Transverse colon (tissue), 4 donors: Measurements from ENCODE around the gene CFAP69. TPM values are rescaled to one million over a fixed set of nuclear protein-coding genes. Genes with fewer than 3 reads are reported as not detected.
"Not testable (repeated sequence)": the region's sequence is repeated elsewhere in the genome, so short reads cannot be mapped to it uniquely, and the experiment has no call there.

Source experiments
- DNase-seq: peaks from one replicate; pipeline ENCODE4 v3.0.0-alpha.2; 2019
- H3K27ac ChIP-seq, 4 donors: fragments of 200-600 bp; sonication (generic); 2 replicates each; pipeline ENCODE4 v1.5.1; 2016 to 2018; ENCODE audit warnings: inconsistent platforms in 4 of 4
- H3K27me3 ChIP-seq: fragments of 200-600 bp; sonication (generic); 2 replicates; pipeline ENCODE4 v1.5.1; 2017; ENCODE audit warnings: inconsistent platforms
- H3K36me3 ChIP-seq, 4 donors: fragments of 200-600 bp; sonication (generic); 2 replicates each; pipeline ENCODE4 v1.5.1; 2017 to 2019; ENCODE audit warnings: inconsistent platforms in 4 of 4
- H3K4me1 ChIP-seq, 4 donors: fragments of 200-600 bp; sonication (generic); 2 replicates each; pipeline ENCODE4 v1.5.1; 2017 to 2020; ENCODE audit warnings: inconsistent platforms in 4 of 4
- H3K4me3 ChIP-seq, 4 donors: fragments of 200-600 bp; sonication (generic); 1 replicate in 1 of 4; 2 replicates in 3 of 4; pipeline versions ENCODE4 v1.5.1 to v1.6.1; 2017 to 2019; ENCODE audit warnings: inconsistent platforms in 4 of 4
- H3K9me3 ChIP-seq, 2 donors: fragments of 200-600 bp; sonication (generic); 2 replicates each; pipeline ENCODE4 v1.5.1; 2017 to 2019; ENCODE audit warnings: inconsistent platforms in 2 of 2
- EP300 ChIP-seq: sonication (generic); formaldehyde crosslinking; IDR thresholded peaks from one replicate; pipeline ENCODE4 v1.6.1; 2017; ENCODE audit warnings: antibody characterized with exemption, low read depth
- POLR2A ChIP-seq: fragments of 450-650 bp; IDR thresholded peaks from one replicate; pipeline ENCODE4 v1.6.1; 2016; ENCODE audit warnings: antibody characterized with exemption, mild to moderate bottlenecking, moderate library complexity
- POLR2AphosphoS5 ChIP-seq, 3 donors: sonication (generic); formaldehyde crosslinking; IDR thresholded peaks; one replicate each; pipeline ENCODE4 v1.6.1; 2016; ENCODE audit warnings: antibody characterized with exemption in 3 of 3
- WGBS, 2 donors: methylation state at CpG; one replicate each; pipeline ENCODE4 v1.1.5; 2018; ENCODE audit warnings: low coverage in 1 of 2; 5-methylcytosine and 5-hydroxymethylcytosine counted together
- in situ Hi-C, 4 donors: fragments of 200-750 bp; cut with MboI; loops; one replicate each; pipeline versions ENCODE4 v1.15.0 to v1.15.1; 2017; ENCODE audit warnings: low sequenced_read_pairs in 3 of 4, low pct_ligation_motif_present in 1 of 4, low pct_unique_long_range_greater_than_20kb in 1 of 4
- intact Hi-C: fragments of 100-400 bp; cut with DNase I; formaldehyde crosslinking; loops from one replicate; pipeline ENCODE4 v1.15.1; 2023; ENCODE audit warnings: low total_unique reads
- total RNA-seq, 4 donors: library from RNA; depleted of rRNA; stranded (reverse); fragments of >200 nt; gene quantifications; one replicate each; pipeline ENCODE4 v1.1.0, GENCODE V29; 2016
- TF ChIP-seq, protein P1 (sequence below), 5 experiments: fragments of 200-600 bp in 3 of 5; fragments of 450-650 bp in 2 of 5; sonication (generic) in 3 of 5; IDR thresholded peaks; 1 replicate in 2 of 5; 2 replicates in 3 of 5; pipeline ENCODE4 v1.5.1; 2016 to 2017; ENCODE audit warnings: antibody characterized with exemption in 5 of 5, inconsistent platforms in 3 of 5, mild to moderate bottlenecking in 2 of 5, moderate library complexity in 1 of 5

Gene CFAP69
- total RNA-seq, 4 donors from 2014 or later, result 1.4 to 6.8 (median 4.5) TPM

DNA sequence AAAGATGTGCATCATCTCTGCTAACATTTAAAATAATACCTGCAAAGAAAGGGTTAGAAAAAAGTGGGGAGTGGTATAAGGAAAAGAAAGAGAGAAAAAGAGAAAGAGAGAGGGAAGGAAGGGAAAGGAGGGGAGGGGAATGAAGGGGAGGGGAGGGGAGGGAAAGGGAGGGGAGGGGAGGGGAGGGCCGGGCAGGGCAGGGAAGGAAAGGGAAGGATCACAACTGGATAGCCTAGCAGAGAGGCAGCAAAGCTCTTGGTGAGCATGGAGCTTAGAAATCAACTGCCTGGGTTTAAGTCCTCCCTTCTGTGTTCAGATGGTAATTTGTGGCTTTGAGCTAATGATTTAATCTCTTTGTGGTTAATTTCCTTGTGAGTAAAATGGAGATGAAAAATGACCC is 81.5 kb downstream of the CFAP69 start:
- Histone ChIP-seq H3K36me3 (no peaks in the 10 kb centered on the region), H3K9me3 (no peaks in the 10 kb centered on the region), H3K27ac (no peak overlapping the region), H3K27me3 (peaks cover 37% of the 10 kb centered on the region), H3K4me3 (no peak overlapping the region), H3K4me1 (no peaks in the 10 kb centered on the region)
- intact Hi-C loops (no loop called here), in situ Hi-C loops (no loop called here)
- 42% methylated on average over 1 of the region's 1 CpG; no CpG with 5 or more reads in 1 of the 2 donors for WGBS, 2 donors
- no peak for DNase-seq
- TF ChIP-seq EP300, result no peak
- TF ChIP-seq POLR2A, result no peak
- TF ChIP-seq, protein P1, sequence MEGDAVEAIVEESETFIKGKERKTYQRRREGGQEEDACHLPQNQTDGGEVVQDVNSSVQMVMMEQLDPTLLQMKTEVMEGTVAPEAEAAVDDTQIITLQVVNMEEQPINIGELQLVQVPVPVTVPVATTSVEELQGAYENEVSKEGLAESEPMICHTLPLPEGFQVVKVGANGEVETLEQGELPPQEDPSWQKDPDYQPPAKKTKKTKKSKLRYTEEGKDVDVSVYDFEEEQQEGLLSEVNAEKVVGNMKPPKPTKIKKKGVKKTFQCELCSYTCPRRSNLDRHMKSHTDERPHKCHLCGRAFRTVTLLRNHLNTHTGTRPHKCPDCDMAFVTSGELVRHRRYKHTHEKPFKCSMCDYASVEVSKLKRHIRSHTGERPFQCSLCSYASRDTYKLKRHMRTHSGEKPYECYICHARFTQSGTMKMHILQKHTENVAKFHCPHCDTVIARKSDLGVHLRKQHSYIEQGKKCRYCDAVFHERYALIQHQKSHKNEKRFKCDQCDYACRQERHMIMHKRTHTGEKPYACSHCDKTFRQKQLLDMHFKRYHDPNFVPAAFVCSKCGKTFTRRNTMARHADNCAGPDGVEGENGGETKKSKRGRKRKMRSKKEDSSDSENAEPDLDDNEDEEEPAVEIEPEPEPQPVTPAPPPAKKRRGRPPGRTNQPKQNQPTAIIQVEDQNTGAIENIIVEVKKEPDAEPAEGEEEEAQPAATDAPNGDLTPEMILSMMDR (IDR thresholded peaks at IDR 0.05), result no peak
- TF ChIP-seq POLR2AphosphoS5 (IDR thresholded peaks at IDR 0.05), result no peak

DNA sequence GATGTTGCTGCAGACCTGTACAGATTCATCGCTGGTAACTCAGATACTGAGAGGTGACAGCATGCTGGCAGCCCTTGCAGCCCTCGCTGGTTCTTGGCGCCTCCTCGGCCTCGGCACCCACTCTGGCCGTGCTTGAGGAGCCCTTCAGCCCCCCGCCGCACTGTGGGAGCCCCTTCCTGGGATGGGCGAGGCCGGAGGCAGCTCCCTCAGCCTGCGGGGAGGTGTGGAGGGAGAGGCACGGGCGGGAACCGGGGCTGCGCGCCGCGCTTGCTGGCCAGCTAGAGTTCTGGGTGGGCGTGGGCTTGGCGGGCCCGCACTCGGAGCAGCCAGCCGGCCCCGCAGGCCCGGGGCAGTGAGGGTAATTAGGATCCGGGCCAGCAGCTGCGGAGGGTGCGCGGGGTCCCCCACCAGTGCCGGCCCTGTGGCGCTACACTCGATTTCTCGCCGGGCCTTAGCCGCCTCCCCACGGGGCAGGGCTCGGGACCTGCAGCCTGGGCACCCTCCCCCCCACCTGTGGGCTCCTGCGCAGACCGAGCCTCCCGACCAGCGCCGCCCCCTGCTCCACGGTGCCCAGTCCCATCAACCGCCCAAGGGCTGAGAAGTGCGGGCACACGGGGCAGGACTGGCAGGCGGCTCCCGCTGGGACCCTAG is 89.3 kb downstream of the CFAP69 start:
- TF ChIP-seq POLR2AphosphoS5 (IDR thresholded peaks at IDR 0.05) (no peak), POLR2A (no peak), EP300 (no peak)
- TF ChIP-seq, protein P1 (IDR thresholded peaks at IDR 0.05), result no peak
- no peaks in the 10 kb centered on the region for H3K9me3 ChIP-seq
- H3K27me3 ChIP-seq, result no peaks in the 10 kb centered on the region
- in situ Hi-C loops (no loop called here), intact Hi-C loops (no loop called here)
- DNase-seq, result no peak
- H3K36me3 ChIP-seq, result no peaks in the 10 kb centered on the region
- no peak overlapping the region for H3K4me3 ChIP-seq
- H3K27ac ChIP-seq, result no peak overlapping the region
- H3K4me1 ChIP-seq, result no peaks in the 10 kb centered on the region
- WGBS, 2 donors, result 96% methylated on average over 40 of the region's 48 CpGs; no CpG with 5 or more reads in 1 of the 2 donors

DNA sequence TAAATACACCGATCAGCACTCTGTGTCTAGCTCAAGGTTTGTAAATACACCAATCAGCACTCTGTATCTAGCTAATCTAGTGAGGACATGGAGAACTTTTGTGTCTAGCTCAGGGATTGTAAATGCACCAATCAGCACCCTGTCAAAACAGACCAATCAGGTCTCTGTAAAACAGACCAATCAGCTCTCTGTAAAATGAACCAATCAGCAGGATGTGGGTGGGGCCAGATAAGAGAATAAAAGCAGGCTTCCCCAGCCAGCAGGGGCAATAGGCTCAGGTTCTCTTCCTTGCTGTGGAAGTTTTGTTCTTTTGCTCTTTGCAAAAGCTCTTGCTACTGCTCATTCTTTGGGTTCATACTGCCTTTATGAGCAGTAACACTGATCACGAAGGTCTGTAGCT is 90.0 kb downstream of the CFAP69 start:
- H3K9me3 ChIP-seq, DNase-seq, H3K36me3 ChIP-seq, H3K4me3 ChIP-seq, in situ Hi-C loops, intact Hi-C loops, H3K27ac ChIP-seq, H3K27me3 ChIP-seq, H3K4me1 ChIP-seq: not testable (repeated sequence)
- 82% methylated on average over 2 of the region's 2 CpGs; no CpG with 5 or more reads in 1 of the 2 donors for WGBS, 2 donors

DNA sequence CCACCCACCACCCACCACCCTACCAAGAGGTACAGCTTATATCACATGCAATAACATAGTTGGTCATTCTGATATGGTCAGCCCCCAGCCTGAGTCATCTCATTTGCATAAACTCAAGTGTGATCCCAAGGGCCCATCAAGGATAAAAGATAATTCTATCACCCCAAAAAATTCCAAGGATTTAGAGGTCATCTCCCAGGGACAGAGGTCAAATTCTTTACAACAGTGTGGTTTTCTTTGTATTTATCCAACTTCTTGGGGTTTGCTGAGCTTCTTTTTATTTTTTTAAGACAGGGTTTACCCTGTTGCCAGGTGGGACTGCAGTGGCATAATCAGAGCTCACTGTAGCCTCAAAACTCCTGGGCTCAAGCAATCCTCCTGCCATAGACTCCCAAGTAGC is 92.1 kb downstream of the CFAP69 start:
- TF ChIP-seq, protein P1 (IDR thresholded peaks at IDR 0.05), result no peak
- TF ChIP-seq POLR2AphosphoS5 (IDR thresholded peaks at IDR 0.05), result no peak
- no peak for TF ChIP-seq POLR2A
- TF ChIP-seq EP300, result no peak
- no peaks in the 10 kb centered on the region for H3K36me3 ChIP-seq
- no peak for DNase-seq
- no peak overlapping the region for H3K4me3 ChIP-seq
- H3K4me1 ChIP-seq, result no peaks in the 10 kb centered on the region
- H3K27ac ChIP-seq, result no peak overlapping the region
- no peaks in the 10 kb centered on the region for H3K27me3 ChIP-seq
- in situ Hi-C loops, result no loop called here
- intact Hi-C loops, result no loop called here
- no peaks in the 10 kb centered on the region for H3K9me3 ChIP-seq

DNA sequence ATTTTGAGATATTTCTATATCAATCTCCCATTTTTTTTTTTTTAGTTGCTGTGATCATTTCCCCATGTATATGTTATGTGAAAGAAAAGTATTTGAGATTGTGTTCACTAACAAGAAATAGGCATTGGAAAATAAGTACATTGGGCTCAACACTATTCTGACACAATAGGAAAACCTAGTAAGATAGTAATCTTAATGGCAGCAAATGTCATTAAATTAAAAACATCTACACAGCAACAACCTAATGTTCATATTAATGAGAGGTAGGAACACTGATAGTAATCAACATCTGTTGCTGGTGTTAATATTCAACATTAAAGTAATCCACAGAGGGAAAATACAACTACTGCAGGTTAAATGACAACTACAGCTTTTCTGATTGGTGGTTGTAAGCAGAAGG is 100.0 kb downstream of the CFAP69 start:
- in situ Hi-C loops (no loop called here), intact Hi-C loops (no loop called here)
- H3K27ac ChIP-seq, result peak overlapping the region in 3 of 4 donors; percentile 81 to 96 (median 90)
- no peaks in the 10 kb centered on the region for H3K9me3 ChIP-seq
- H3K36me3 ChIP-seq, result no peaks in the 10 kb centered on the region
- no peak for TF ChIP-seq POLR2AphosphoS5 (IDR thresholded peaks at IDR 0.05)
- no peak for TF ChIP-seq POLR2A
- TF ChIP-seq, protein P1 (IDR thresholded peaks at IDR 0.05), result no peak
- no peak for TF ChIP-seq EP300
- H3K4me3 ChIP-seq, result no peak overlapping the region
- DNase-seq, result no peak
- peaks cover 8 to 22% (median 10%) of the 10 kb centered on the region in 4 donors for H3K4me1 ChIP-seq
- H3K27me3 ChIP-seq, result no peaks in the 10 kb centered on the region
